Measurements from ENCODE around the gene SYNGR1.
"Not testable (repeated sequence)": the region's sequence is repeated elsewhere in the genome, so short reads cannot be mapped to it uniquely, and the experiment has no call there.

SYNGR1 gene

DNA sequence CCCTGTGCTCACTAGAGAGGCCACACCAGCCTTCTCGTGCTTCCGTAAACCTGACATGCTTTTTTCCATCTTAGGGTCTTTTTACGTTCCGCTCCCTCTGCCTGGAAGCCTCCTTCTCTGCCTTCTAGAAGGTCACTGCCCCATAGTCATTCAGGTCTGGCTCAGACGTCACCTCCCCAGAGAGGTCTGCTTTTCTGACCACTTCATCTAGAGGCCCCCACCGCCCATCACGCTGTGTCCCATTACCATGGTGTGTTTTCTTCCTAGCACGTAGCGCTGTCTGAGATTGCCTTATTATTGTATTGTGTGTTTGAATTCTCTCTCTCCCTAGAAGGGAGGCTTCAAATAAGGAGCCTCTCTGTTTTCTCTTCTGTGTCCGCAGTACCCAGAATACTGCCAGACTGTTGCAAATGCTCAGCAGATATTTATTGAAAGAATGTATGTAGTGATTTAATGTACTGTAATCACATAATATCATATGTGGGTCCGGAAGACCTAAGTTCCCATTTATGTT is 59.8 kb downstream of the SYNGR1 start:
- no peak for DNase-seq (ENCODE audit: low spot score)

DNA sequence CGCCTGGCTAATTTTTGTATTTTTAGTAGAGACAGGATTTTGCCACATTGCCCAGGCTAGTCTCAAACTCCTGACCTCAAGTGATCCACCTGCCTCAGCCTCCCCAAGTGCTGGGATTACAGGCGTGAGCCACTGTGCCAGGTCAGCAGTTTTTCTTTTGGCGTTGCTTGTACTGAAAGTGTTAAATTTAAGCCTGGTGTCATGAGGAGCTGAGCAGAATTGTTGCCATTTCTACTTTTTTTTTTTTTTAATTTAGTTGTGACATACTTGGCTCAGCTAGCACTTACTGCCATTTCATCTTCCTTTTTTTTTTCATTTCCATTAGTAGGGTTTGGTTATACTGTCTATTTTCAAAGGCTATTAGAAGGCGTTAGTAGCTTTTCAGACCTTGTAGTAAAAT is 60.5 kb downstream of the SYNGR1 start:
- DNase-seq (ENCODE audit: low spot score), result no peak

DNA sequence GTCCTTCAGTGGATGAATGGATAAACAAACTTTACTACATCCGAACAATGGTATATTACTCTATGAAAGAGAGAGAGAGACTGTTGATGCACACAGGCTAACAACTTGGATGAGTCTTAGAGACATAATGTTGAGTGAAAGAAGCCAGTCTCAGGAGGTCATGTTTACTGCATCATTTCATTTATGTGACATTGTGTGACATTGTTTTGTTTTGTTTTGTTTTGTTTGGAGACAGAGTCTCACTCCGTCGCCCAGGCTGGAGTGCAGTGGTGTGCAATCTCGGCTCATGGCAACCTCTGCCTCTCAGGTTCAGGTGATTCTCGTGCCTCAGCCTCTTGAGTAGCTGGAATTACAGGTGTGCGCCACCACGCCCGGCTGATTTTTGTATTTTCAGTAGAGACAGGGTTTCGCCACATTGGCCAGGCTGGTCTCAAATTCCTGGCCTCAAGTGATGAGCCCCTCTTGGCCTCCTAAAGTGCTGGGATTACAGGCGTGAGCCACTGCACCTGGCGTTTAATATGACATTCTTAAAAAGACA is 62.1 kb downstream of the SYNGR1 start:
- not testable (repeated sequence) for DNase-seq (ENCODE audit: low spot score)

DNA sequence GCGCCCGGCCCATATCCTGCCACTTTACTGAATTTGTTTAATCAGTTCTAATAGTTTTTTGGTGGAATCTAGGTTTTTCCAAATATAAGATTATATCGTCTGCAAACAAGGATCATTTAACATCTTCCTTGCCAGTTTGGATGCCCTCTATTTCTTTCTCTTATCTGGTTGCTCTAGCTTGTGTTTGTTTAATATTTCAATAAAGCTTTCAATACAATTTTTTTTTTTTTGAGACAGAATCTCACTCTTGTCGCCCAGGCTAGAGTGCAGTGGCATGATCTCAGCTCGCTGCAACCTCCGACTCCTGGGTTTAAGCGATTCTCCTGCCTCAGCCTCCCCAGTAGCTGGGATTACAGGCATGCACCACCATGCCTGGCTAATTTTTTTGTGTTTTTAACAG is 63.4 kb downstream of the SYNGR1 start:
- DNase-seq (ENCODE audit: low spot score), result not testable (repeated sequence)

- DNase-seq (ENCODE audit: low spot score), result no peak
Observed at GRCh38 chr22:39414377-39414776, 64.6 kb downstream of the SYNGR1 start.

GRCh38 chr22:39414886-39415285 is 65.1 kb downstream of the SYNGR1 start:
- DNase-seq (ENCODE audit: low spot score), result no peak

DNA sequence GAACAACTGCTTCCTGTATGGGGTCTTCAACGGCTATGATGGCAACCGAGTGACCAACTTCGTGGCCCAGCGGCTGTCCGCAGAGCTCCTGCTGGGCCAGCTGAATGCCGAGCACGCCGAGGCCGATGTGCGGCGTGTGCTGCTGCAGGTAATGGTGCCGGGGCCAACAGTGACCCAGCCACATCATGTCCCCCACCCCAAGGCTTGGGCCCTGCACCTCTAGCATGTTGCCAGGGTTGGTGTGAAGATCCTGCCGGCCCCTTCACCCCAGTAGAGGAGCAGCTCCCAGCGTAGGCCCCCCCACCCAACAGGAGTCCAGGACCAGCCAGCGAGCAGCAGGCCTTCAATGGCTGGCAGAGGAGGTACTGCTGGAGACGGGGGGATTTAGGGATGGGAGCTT is 65.7 kb downstream of the SYNGR1 start:
- DNase-seq (ENCODE audit: low spot score), result no peak

- no peak for DNase-seq (ENCODE audit: low spot score)
Observed at GRCh38 chr22:39416319-39416718, 66.5 kb downstream of the SYNGR1 start.

- DNase-seq (ENCODE audit: low spot score), result no peak
Observed at GRCh38 chr22:39417641-39418040, 67.8 kb downstream of the SYNGR1 start.

GRCh38 chr22:39418696-39419095 is 68.9 kb downstream of the SYNGR1 start:
- DNase-seq (ENCODE audit: low spot score), result no peak

GRCh38 chr22:39419096-39419495 is 69.3 kb downstream of the SYNGR1 start:
- DNase-seq (ENCODE audit: low spot score), result no peak

DNA sequence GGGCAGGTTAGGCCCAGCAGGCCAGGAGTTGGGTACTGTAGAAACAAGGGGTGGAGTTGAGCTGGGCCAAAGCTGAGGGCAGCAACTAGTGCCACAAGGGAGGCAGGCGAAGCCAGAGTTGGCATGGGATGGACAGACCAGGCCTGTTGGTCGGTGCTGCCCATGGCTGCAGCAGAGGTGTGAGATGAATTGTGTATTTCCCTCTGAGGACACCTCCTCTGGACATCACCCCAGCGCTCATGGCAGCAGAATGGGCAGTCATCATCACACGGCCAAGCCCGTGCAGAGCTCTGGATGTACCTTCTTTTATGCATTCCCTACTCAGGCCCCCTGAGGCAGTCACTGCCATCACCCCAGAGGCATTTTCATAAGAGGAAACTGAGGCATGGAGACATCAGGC is 70.1 kb downstream of the SYNGR1 start:
- no peak for DNase-seq (ENCODE audit: low spot score)

DNA sequence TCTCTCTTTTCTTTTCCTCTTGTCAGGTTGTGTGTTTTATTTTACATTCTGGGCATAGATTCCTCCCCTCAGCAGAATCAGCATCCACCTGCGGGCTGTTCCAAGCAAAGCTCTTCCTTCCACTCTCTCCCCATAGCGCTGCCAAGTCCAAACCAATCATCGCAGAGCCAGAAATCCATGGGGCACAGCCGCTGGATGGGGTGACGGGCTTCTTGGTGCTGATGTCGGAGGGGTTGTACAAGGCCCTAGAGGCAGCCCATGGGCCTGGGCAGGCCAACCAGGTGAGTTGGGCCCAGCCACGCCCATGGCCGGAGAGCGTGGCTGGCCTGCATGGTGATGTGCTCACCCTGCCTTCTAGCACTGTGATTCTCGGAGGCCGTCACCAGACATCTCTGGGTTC is 71.9 kb downstream of the SYNGR1 start:
- no peak for DNase-seq (ENCODE audit: low spot score)

- DNase-seq (ENCODE audit: low spot score), result no peak
Observed at GRCh38 chr22:39422101-39422500, 72.3 kb downstream of the SYNGR1 start.

DNA sequence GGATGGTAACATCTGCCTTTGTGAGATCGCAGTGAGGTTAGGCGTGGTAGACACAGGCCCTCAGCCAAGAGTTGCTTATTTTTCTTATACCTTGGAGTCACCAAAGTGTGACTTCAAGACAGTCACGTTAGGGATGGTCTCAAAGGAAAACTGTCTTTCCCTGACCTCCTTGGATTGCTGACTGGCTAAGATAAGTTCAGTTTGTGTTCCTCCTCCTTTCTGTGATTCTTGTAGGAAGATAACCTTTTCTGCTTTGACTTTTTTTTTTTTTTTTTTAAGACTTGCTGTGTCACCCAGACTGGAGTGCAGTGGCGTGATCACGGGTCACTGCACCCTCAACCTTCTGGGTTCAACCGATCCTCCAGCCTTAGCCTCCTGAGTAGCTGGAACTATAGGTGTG is 72.9 kb downstream of the SYNGR1 start:
- DNase-seq (ENCODE audit: low spot score), result no peak

DNA sequence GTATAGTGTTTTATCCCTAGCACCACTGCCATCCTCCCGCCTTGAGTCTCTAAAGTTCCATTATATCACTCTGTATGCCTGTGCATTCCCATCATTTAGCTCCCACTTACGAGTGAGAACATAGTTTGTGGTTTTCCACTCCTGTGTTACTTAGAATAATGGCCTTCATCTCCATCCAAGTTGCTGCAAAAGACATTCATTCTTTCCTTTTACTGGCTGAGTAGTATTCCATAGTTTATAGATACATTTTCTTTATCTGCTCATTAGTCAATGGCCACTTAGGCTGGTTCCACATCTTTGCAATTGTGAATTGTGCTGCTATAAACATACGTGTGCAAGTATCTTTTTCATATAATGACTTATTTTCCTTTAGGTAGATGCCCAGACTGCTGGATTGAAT is 74.2 kb downstream of the SYNGR1 start:
- DNase-seq (ENCODE audit: low spot score), result no peak

- no peak for DNase-seq (ENCODE audit: low spot score)
Observed at GRCh38 chr22:39426380-39427043, 76.7 kb downstream of the SYNGR1 start.

- DNase-seq (ENCODE audit: low spot score), result no peak
Observed at GRCh38 chr22:39427751-39428596, 78.2 kb downstream of the SYNGR1 start.

DNA sequence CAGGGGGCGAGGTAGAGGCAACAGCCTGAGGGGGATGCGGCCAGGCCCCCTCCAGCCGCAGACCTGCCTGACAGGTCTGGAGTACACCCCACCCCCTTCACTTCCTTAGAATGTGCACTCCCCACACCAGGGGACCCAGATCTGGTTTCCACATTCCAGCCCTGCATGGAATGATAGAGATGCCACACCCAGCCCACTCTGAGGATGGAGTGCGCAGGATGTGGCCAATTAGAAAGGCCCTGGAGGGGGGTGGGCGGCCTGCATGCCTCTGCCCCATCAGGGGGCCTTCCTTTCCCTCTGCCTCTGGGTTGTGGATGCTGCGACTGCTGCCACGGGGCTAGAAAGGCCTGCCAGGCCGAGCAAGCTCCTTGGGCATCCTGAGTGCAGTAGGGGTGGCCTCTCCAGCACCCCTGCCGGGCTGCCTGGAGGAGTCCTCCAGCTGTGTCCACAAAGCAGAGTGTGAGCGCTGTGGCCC is 78.8 kb downstream of the SYNGR1 start:
- no peak for DNase-seq (ENCODE audit: low spot score)

DNA sequence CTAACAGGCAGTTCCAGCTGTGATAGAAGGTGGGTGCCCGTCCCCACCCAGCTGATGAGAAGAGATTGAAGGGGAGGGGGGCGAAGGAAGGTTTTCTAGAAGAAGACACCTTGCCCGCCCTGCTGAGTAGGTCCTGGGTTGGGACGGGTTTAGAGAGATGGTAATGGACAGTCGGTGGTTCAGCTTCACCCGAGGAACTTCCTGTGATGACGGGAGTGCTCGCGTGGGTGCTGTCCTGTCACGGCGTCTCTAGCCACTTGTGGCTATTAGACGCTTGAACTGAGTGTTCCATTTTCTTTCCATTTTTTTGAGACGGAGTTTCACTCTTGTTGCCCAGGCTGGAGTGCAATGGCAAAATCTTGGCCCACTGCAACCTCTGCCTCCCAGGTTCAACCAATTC is 79.4 kb downstream of the SYNGR1 start:
- DNase-seq (ENCODE audit: low spot score), result no peak

DNA sequence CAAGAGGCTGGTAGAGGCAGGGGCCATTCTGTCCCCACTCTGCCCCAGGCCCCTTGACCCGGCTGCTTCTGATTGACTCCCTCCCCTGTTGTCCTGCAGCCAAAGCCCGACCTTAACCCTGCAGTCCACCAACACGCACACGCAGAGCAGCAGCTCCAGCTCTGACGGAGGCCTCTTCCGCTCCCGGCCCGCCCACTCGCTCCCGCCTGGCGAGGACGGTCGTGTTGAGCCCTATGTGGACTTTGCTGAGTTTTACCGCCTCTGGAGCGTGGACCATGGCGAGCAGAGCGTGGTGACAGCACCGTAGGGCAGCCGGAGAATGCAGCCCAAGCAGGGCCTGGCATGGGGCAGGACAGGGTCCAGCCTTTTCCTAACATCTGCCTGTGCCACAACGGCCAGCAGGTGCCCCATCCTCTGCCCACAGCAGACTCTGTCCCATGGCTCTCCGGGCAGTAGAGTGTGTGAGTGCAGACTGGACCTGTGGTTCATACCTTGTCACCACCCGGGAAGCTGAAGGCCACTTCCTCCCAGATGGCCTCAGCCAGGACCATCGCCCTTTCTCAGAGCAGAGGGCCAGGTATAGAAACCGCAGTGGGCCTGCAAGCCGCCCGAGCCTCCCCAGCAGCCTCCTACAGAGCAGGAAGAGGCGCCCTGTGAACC is 80.3 kb downstream of the SYNGR1 start:
- no peak for DNase-seq (ENCODE audit: low spot score)

GRCh38 chr22:39430576-39431150 is 80.9 kb downstream of the SYNGR1 start:
- DNase-seq (ENCODE audit: low spot score), result no peak

Measured in AG20443 (cell line).